Neural progenitor cell (in vitro differentiated cells): Measurements from ENCODE around the gene TSPOAP1.

Experiments
- CTCF ChIP-seq: fragments of 200-600 bp; sonication (generic); IDR thresholded peaks from 2 replicates; pipeline ENCODE4 v1.5.1; 2017; ENCODE audit warnings: antibody characterized with exemption, mild to moderate bottlenecking
- EZH2 ChIP-seq: fragments of 200-600 bp; sonication (generic); IDR thresholded peaks from 2 replicates; pipeline ENCODE4 v1.6.1; 2017; ENCODE audit warnings: antibody characterized with exemption, mild to moderate bottlenecking, moderate library complexity
- EZH2phosphoT487 ChIP-seq: fragments of 200-600 bp; sonication (generic); IDR thresholded peaks from 2 replicates; pipeline ENCODE4 v1.6.1; 2017; ENCODE audit warnings: antibody characterized with exemption

GRCh38 chr17:58313815-58314705 lies 14.5 kb downstream of the TSPOAP1 start:
- no peak for TF ChIP-seq CTCF
- no peak for TF ChIP-seq EZH2
- no peak for TF ChIP-seq EZH2phosphoT487
